ENCODE data around the gene COL25A1.

COL25A1 gene

DNA sequence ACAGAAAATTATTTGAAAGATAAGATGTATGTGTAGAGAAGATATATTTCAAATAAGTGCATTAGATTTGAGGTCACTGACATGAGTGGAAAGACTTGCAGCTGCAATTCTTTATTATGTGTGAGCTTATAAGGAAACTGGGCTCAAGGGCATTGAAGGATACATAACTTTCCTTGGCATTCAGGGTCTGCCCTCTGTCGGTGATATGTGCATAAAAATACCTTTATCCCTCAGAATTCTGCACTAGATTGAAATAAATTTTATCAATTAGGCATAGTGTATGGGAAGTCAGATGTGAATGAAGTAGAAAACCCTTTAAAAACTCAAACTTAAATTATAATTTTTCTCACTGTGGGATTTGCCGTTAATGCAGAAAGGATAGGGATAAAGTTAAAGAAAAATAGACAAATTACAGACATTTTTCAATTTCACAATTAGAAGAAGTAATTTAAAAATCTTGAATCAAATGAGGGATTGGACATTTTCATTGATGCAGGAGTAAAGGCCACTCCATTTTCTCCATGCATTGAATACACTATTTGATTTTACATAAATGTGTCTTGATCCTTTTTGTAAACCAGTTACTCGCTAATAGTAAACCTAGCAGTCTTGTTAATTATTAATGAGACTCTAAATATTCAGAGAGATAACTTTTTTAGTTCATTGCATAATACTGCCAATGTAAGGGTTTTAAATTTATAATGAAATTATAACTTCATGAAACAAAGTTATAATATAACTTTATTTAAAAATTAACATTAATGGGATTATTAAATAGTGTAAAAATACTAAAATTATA, 518.6 kb downstream of the COL25A1 start:
- DNase-seq (ENCODE audit: low read depth in 3 of 3, low spot score in 1 of 3), result no peak

DNA sequence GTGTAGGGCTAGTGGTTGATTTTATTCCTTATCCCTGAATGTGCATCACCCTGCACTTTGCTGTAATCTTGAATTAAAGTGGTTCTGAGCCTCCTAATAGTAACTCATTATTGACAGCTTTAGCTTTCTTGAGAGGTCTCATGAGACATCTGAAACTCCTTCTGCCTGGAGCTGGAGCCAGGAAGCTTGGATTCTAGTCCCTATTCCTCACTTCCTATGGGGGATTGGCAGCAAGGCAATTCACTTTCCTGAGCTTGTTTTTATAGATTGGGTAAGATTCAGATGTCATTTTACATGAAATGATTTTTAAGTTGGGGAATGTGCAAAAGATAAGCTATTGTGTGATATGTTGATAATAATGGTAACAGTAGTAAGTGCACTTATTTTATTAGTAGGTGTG, 522.5 kb downstream of the COL25A1 start:
- DNase-seq (ENCODE audit: low read depth in 3 of 3, low spot score in 1 of 3), result no peak

DNA sequence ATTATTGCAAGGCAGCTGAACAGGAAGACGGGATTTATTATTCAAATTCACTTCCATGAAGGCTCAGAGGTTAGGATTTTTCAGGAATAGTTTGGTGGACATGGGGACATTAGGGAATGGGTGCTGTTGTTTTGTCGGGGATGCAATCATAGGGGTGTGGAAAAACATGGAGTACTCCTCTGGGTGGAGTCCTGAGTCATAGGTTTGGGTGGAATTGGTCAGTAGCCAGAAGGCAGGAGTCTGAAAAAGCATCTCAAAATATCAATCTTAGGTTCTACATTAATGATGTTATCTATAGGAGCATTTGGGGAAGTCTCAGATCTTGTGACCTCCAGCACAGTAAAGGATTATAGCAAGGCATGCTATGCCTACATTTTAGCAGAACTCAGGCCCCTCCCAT, 525.1 kb downstream of the COL25A1 start:
- no peak for DNase-seq (ENCODE audit: low read depth in 3 of 3, low spot score in 1 of 3)

DNA sequence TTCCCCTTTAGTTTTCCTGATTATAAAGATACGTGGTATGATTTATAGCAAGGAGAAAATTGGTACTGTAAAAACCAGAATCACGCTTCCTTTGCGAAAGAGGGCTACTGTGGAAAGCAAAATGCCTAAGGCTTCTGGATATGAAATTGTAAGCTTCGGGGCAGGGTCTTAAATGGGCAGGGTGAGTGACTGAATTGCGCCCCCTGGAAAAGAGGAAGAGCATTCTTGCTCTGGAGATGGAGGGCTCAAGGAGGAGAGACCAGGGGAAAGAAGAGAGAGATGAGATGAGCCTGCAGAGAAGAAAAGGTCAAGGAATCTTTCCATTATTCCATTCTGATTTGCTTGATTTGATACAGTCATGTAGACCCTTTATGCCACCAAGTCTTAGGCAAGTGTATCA, 526.5 kb downstream of the COL25A1 start:
- DNase-seq (ENCODE audit: low read depth in 3 of 3, low spot score in 1 of 3), result no peak

DNA sequence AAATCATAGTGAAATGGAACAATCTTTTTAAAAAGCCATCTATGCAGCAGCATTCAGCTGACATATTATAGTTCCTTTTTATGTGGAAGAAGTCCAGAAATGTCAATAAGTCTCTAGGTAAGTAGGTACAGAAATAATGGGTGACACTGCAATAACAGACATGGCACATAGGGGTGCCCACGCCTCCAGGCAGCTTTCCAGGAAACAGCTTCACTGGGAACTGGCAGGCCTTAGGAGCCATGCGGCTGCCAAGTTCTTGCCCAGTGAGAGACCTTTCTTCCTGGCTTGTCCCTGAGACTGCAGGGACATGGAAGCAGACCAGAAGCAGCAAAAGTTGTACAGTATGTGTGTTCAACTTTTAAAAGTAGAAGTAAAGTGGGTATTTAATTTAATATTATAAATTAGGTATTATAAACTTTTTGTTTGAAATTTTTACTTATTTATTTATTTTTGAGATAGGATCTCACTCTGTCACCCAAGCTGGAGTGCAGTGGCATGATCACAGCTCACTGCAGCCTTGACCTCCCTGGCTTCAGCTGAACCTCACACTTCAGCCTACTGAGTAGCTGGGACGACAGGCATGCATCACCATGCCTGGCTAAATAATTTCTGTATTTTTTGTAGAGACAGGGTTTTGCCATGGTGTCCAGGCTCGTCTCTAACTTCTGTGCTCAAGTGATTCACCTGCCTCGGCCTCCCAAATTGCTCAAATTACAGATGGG, 527.5 kb downstream of the COL25A1 start:
- no peak for DNase-seq (ENCODE audit: low read depth in 3 of 3, low spot score in 1 of 3)

DNA sequence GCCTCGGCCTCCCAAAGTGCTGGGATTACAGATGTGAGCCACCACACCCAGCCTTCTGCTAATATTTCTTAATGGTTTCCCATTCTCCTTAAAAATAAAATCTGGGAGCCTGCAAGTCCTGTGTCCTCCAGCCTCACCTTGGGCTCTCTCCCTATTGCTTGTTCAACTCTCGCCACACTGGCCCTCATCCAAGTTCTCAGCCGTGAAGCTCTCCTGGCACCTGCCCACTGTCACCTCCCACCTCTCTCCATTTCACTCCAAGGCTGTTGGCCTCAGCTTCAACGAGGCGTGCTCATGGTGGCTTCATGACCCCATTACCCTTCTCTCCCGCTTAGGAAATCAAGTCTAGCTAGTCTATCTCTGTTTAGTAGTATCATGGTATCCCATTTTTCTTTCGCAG, 530.1 kb downstream of the COL25A1 start:
- no peak for DNase-seq (ENCODE audit: low read depth in 3 of 3, low spot score in 1 of 3)

DNA sequence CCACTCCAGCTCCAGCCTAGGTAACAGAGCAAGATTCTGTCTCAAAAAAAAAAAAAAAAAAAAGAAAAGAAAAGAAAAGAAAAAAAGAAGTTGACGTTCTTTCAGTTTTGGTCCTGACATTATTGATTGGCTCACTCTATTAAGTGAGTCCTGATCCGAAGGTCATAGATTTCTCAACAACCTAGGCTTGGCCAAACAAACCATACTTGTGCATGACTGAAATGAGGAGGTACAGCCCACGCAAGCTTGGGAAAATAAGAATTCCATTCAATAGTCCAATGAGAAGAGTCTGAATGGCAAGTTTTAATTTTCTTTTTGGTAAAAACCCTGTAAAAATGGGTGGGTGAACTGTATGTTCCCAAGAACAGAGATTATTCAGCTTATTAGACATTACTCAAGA, 536.4 kb downstream of the COL25A1 start:
- no peak for DNase-seq (ENCODE audit: low read depth in 3 of 3, low spot score in 1 of 3)

DNA sequence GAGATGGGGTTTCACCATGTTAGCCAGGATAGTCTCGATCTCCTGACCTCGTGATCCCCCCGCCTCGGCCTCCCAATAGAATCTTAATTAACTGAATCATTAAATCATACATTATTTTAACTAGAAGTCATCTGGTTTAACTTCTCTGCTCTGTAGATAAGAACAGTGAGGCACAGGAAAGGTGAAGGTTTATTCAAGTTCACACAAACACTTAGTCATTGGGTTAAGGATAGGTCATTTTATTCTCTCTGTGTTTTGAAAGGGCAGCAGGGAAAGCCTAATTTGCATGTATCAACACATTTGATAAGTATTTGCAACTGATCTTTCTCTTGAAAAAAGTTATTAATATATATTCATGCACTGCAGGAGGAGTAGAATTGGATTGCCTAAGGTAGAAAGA, 538.5 kb downstream of the COL25A1 start:
- no peak for DNase-seq (ENCODE audit: low read depth in 3 of 3, low spot score in 1 of 3)

DNA sequence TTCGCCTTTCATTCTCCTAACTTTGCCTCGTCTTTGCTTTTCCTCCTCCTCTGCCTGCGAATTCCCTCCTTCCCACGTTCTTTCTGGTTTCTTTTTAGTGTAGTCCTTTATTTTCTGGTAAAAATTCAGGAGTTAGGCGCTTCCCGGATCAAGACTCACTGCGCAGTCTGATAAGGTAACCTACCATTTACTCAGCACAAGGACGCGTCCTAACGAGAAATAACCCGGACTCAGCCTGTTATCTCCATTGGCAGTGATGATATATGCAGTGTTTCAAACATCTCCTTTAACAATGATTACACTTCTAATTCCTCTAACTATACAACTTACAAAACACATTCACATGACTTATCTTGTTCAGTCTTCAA, 539.2 kb downstream of the COL25A1 start:
- DNase-seq (ENCODE audit: low read depth in 3 of 3, low spot score in 1 of 3), result no peak

DNA sequence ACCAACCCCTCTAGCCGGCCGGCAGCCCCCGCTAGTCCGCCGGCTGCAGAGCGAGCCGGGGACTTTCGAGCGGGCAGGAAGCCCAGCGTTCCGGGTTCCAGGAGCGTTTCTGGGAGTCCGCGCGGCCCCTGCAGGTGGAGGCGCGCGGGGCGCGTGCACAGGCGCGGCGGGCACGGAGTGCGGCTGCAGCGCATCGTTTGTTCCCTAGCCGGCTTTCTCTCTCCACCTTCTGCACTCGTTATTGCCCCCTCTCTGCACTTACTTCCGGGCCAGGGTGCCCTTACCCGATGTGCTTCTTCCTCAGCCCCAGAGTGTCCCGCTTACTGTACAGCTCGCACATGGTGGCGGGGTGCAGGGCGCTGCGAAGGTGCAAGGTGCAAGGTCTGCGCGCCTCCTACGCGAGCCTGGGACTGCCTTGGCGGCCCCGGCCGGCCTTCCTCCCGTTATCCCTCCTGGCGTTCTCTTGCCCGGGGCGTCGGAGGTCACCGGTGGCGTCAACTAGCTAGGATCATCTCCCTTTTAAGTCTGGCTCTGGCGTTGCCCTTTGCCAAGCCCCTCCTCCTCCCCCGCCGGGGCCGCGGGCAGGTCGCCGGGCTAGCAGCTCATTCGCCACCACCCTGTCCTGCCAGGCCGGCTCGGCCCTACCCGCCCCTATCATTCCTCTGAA, 539.8 kb downstream of the COL25A1 start, which contains the start of gene ETNPPL:
Gene ETNPPL (minus strand): TSS at position 495 of the 667 bp plus-strand sequence. CDS start 155 bp downstream, at position 340.
- DNase-seq (ENCODE audit: low read depth in 3 of 3, low spot score in 1 of 3), result peak in 1 of 3 donors; percentile 8

Measured in stimulated activated CD4-positive, alpha-beta T cell treated with anti-CD3 and anti-CD28 coated beads, TNF-alpha, amount 100 ng/mL, for 1 hour (primary cell).